ENCODE measurements around the gene GLS. TPM values are rescaled to one million over a fixed set of nuclear protein-coding genes. Genes with fewer than 3 reads are reported as not detected.
A peak's percentile ranks its signal among the peaks of the same experiment; 100 is the strongest.

GLS gene
- total and polyA plus RNA-seq, 2 of the 13 experiments (the other 11 are each of a cell fraction or from before 2014, with no cell fraction given), result 78.6 to 183 TPM

DNA sequence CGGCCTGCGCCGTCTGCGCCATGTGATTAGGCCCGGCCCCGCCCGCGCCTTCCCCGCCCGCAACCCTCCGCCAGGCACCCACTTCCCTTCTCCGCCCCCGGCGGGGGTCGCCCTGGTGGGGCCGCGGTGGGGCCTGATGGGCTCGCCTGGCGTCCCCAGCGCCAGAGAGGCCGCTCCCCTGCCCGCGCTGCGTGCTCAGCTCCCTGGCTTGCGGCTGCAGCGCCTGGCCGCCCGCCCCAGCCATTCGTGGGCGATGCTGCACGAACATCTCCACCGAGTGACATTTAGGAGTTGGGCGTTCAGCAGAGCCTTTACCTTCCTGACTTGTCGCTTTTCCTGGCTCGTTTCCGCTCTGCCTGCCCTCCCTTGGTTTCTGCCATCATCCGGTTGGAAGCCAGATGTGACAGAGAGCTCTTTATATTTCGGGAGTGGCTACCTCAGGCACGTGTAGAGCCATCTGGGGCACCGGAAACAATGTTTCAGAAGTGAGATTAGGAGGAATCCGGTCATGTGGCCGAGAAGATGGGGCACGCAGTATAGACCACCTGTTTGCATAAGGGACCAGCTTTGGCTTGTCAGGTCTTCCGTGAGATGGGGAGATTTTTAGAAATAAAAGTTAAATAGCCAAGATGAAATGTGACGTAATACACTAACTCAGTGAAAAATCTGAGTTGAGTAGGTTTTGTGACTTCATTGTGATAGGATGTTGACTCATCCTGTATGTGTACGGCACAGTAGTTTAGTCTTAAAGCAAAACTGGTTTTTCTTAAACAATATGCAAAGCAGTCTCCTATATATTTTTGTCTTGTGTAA, 1.2 kb downstream of the GLS start (continued):
- TF ChIP-seq, protein P1, sequence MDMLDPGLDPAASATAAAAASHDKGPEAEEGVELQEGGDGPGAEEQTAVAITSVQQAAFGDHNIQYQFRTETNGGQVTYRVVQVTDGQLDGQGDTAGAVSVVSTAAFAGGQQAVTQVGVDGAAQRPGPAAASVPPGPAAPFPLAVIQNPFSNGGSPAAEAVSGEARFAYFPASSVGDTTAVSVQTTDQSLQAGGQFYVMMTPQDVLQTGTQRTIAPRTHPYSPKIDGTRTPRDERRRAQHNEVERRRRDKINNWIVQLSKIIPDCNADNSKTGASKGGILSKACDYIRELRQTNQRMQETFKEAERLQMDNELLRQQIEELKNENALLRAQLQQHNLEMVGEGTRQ (IDR thresholded peaks at IDR 0.05; ENCODE audit: low read depth, low read length), result peak; percentile 61
- TF ChIP-seq, protein P1 (CRISPR knock-in tag; IDR thresholded peaks at IDR 0.05; ENCODE audit: borderline replicate concordance), result peak; percentile 67; the same call in 1 of the 2 replicates
- TF ChIP-seq CREB3 (CRISPR knock-in tag; IDR thresholded peaks at IDR 0.05), result peak; percentile 49; the same call in 1 of the 2 replicates
- TF ChIP-seq RFXAP (CRISPR knock-in tag; IDR thresholded peaks at IDR 0.05; ENCODE audit: borderline replicate concordance), result peak; percentile 88
- 0 out of 2 replicates have a peak, but pooled peaks have one; percentile 49 for TF ChIP-seq ZNF616 (CRISPR knock-in tag; IDR thresholded peaks at IDR 0.05; ENCODE audit: low read depth)
- TF ChIP-seq ZNF160 (CRISPR knock-in tag; IDR thresholded peaks at IDR 0.05), result peak; percentile 63; the same call in 1 of the 2 replicates
- TF ChIP-seq, protein P2, sequence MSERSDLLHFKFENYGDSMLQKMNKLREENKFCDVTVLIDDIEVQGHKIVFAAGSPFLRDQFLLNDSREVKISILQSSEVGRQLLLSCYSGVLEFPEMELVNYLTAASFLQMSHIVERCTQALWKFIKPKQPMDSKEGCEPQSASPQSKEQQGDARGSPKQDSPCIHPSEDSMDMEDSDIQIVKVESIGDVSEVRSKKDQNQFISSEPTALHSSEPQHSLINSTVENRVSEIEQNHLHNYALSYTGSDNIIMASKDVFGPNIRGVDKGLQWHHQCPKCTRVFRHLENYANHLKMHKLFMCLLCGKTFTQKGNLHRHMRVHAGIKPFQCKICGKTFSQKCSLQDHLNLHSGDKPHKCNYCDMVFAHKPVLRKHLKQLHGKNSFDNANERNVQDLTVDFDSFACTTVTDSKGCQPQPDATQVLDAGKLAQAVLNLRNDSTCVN (CRISPR knock-in tag; IDR thresholded peaks at IDR 0.05; ENCODE audit: borderline replicate concordance), result no peak; the same call in 1 of the 2 replicates
- no peak for TF ChIP-seq GTF2F1 (IDR thresholded peaks at IDR 0.05; ENCODE audit: low read length)
- TF ChIP-seq, protein P3, sequence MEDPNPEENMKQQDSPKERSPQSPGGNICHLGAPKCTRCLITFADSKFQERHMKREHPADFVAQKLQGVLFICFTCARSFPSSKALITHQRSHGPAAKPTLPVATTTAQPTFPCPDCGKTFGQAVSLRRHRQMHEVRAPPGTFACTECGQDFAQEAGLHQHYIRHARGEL (CRISPR knock-in tag; IDR thresholded peaks at IDR 0.05), result no peak
- TF ChIP-seq ZFAT (CRISPR knock-in tag; conservative IDR thresholded peaks at IDR 0.05), result 0 out of 2 replicates have a peak, but pooled peaks have one; percentile 59
- TF ChIP-seq ZIK1 (CRISPR knock-in tag; IDR thresholded peaks at IDR 0.05; ENCODE audit: borderline replicate concordance, low read depth), result no peak
- TF ChIP-seq ZNF619 (CRISPR knock-in tag; IDR thresholded peaks at IDR 0.05), result no peak
- TF ChIP-seq KDM6A (CRISPR knock-in tag; IDR thresholded peaks at IDR 0.05; ENCODE audit: low read depth), result 0 out of 2 replicates have a peak, but pooled peaks have one; percentile 6
- 0 out of 2 replicates have a peak, but pooled peaks have one; percentile 37 for TF ChIP-seq ZBED4 (CRISPR knock-in tag; IDR thresholded peaks at IDR 0.05; ENCODE audit: borderline replicate concordance)
- no peak for TF ChIP-seq NFE2L1 (CRISPR knock-in tag; IDR thresholded peaks at IDR 0.05; ENCODE audit: borderline replicate concordance)
- no peak for TF ChIP-seq ZNF660 (CRISPR knock-in tag; IDR thresholded peaks at IDR 0.05; ENCODE audit: borderline replicate concordance, low read depth)
- TF ChIP-seq, protein P4, sequence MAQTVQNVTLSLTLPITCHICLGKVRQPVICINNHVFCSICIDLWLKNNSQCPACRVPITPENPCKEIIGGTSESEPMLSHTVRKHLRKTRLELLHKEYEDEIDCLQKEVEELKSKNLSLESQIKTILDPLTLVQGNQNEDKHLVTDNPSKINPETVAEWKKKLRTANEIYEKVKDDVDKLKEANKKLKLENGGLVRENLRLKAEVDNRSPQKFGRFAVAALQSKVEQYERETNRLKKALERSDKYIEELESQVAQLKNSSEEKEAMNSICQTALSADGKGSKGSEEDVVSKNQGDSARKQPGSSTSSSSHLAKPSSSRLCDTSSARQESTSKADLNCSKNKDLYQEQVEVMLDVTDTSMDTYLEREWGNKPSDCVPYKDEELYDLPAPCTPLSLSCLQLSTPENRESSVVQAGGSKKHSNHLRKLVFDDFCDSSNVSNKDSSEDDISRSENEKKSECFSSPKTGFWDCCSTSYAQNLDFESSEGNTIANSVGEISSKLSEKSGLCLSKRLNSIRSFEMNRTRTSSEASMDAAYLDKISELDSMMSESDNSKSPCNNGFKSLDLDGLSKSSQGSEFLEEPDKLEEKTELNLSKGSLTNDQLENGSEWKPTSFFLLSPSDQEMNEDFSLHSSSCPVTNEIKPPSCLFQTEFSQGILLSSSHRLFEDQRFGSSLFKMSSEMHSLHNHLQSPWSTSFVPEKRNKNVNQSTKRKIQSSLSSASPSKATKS (CRISPR knock-in tag; IDR thresholded peaks at IDR 0.05), result no peak

Data from HepG2 (cell line).